GM18867 (cell line): Measurements from ENCODE around the gene CDR2L.
"Not testable (repeated sequence)": the region's sequence is repeated elsewhere in the genome, so short reads cannot be mapped to it uniquely, and the experiment has no call there.

ENCODE experiments used
- ATAC-seq: cut with Tn5 transposase; IDR thresholded peaks from one replicate; pipeline ENCODE4 v1.9.1; 2021; ENCODE audit warnings: mild to moderate bottlenecking, moderate library complexity; ENCODE audit not compliant: unreplicated experiment

The CDR2L gene

GRCh38 chr17:75008373-75008772 lies 20.9 kb downstream of the CDR2L start:
- ATAC-seq: no peak

GRCh38 chr17:75009139-75009724 lies 21.8 kb downstream of the CDR2L start:
- no peak for ATAC-seq

- ATAC-seq: no peak
Measured at GRCh38 chr17:75010683-75011400, 23.4 kb downstream of the CDR2L start.

GRCh38 chr17:75011401-75012095 lies 24.1 kb downstream of the CDR2L start:
- ATAC-seq: no peak

GRCh38 chr17:75012096-75012345 lies 24.6 kb downstream of the CDR2L start:
- ATAC-seq: no peak

GRCh38 chr17:75012346-75013091 lies 25.1 kb downstream of the CDR2L start, which contains the start of gene MRPL58:
Gene MRPL58, plus strand, starts transcription at chr17:75012670. Its CDS starts 17 bp downstream, at chr17:75012687.
- ATAC-seq: peak; percentile 89

- no peak for ATAC-seq
Measured at GRCh38 chr17:75013092-75013559, 25.7 kb downstream of the CDR2L start.

GRCh38 chr17:75019146-75019545 lies 31.7 kb downstream of the CDR2L start:
- no peak for ATAC-seq

- no peak for ATAC-seq
Measured at GRCh38 chr17:75019710-75020109, 32.3 kb downstream of the CDR2L start.

- no peak for ATAC-seq
Measured at GRCh38 chr17:75020331-75021110, 33.1 kb downstream of the CDR2L start.

- no peak for ATAC-seq
Measured at GRCh38 chr17:75024686-75025397, 37.4 kb downstream of the CDR2L start.

GRCh38 chr17:75025398-75025734 lies 37.9 kb downstream of the CDR2L start:
- ATAC-seq: not testable (repeated sequence)

GRCh38 chr17:75026650-75027049 lies 39.2 kb downstream of the CDR2L start:
- ATAC-seq: not testable (repeated sequence)

- no peak for ATAC-seq
Measured at GRCh38 chr17:75030161-75030560, 42.7 kb downstream of the CDR2L start.

- no peak for ATAC-seq
Measured at GRCh38 chr17:75031972-75032719, 44.7 kb downstream of the CDR2L start.

GRCh38 chr17:75032720-75033280 lies 45.4 kb downstream of the CDR2L start:
- no peak for ATAC-seq

GRCh38 chr17:75033346-75034235 lies 46.2 kb downstream of the CDR2L start:
- peak; percentile 40 for ATAC-seq
